Measurements from ENCODE around the gene KIAA0753.

The KIAA0753 gene

GRCh38 chr17:6554871-6555330, 85.6 kb downstream of the KIAA0753 start:
- no peaks in the 10 kb centered on the region for H3K79me2 ChIP-seq (ENCODE audit: control insufficient read depth, insufficient read depth, low read length, poor library complexity)
- H2AK5ac ChIP-seq (ENCODE audit: low read length): no peak overlapping the region
- H3K27me3 ChIP-seq (ENCODE audit: insufficient read depth, low read length): peaks cover 27% of the 10 kb centered on the region
- WGBS (ENCODE audit: extremely low coverage, insufficient coverage, insufficient read length): no CpG with 5 or more reads among the region's 12 CpGs
- no peak overlapping the region for H4K8ac ChIP-seq (ENCODE audit: low read depth, low read length)
- no peak overlapping the region for H3K9ac ChIP-seq (ENCODE audit: low read length)
- H3K23ac ChIP-seq (ENCODE audit: low read length): no peak overlapping the region
- no peak for DNase-seq
- no peak overlapping the region for H4K12ac ChIP-seq (ENCODE audit: low read depth, low read length)
- no peak overlapping the region for H2AFZ ChIP-seq (ENCODE audit: insufficient read depth, low read length, poor library complexity)
- H3K4me3 ChIP-seq (ENCODE audit: low read depth, low read length): no peak overlapping the region
- H2BK120ac ChIP-seq (ENCODE audit: insufficient read depth, low read length, poor library complexity): no peak overlapping the region
- no peak overlapping the region for H3K14ac ChIP-seq (ENCODE audit: low read length)
- H3K4me2 ChIP-seq (ENCODE audit: low read length): peak overlapping the region; percentile 86
- H3K9me3 ChIP-seq (ENCODE audit: insufficient read depth, low read depth, low read length): peaks cover 6% of the 10 kb centered on the region
- H2BK5ac ChIP-seq (ENCODE audit: low read depth, low read length, poor library complexity): no peak overlapping the region
- no peak overlapping the region for H3K27ac ChIP-seq (ENCODE audit: low read depth, low read length)
- no peak overlapping the region for H4K91ac ChIP-seq (ENCODE audit: low read depth, low read length)
- no peak overlapping the region for H3K18ac ChIP-seq (ENCODE audit: low read length)
- no peak overlapping the region for H2BK12ac ChIP-seq (ENCODE audit: low read length)
- peaks cover 19 to 29% of the 10 kb centered on the region in 2 experiments for H3K4me1 ChIP-seq (ENCODE audit: control insufficient read depth in 1 of 2, insufficient read depth in 2 of 2, low read length in 2 of 2)
- H3K4ac ChIP-seq (ENCODE audit: low read depth, low read length): no peak overlapping the region
- no peaks in the 10 kb centered on the region for H3K79me1 ChIP-seq (ENCODE audit: low read length)
- H3K36me3 ChIP-seq (ENCODE audit: control insufficient read depth in 1 of 2, insufficient read depth in 2 of 2, low read length in 2 of 2): no peaks in the 10 kb centered on the region

- peaks cover 27% of the 10 kb centered on the region for H3K27me3 ChIP-seq (ENCODE audit: insufficient read depth, low read length)
- no peak overlapping the region for H3K18ac ChIP-seq (ENCODE audit: low read length)
- H3K27ac ChIP-seq (ENCODE audit: low read depth, low read length): no peak overlapping the region
- no peak overlapping the region for H2AK5ac ChIP-seq (ENCODE audit: low read length)
- no CpG with 5 or more reads among the region's 4 CpGs for WGBS (ENCODE audit: extremely low coverage, insufficient coverage, insufficient read length)
- H2BK5ac ChIP-seq (ENCODE audit: low read depth, low read length, poor library complexity): no peak overlapping the region
- H3K14ac ChIP-seq (ENCODE audit: low read length): no peak overlapping the region
- peaks cover 19 to 29% of the 10 kb centered on the region in 2 experiments for H3K4me1 ChIP-seq (ENCODE audit: control insufficient read depth in 1 of 2, insufficient read depth in 2 of 2, low read length in 2 of 2)
- no peak overlapping the region for H3K9ac ChIP-seq (ENCODE audit: low read length)
- no peaks in the 10 kb centered on the region for H3K36me3 ChIP-seq (ENCODE audit: control insufficient read depth in 1 of 2, insufficient read depth in 2 of 2, low read length in 2 of 2)
- H3K23ac ChIP-seq (ENCODE audit: low read length): no peak overlapping the region
- H2BK12ac ChIP-seq (ENCODE audit: low read length): no peak overlapping the region
- H2AFZ ChIP-seq (ENCODE audit: insufficient read depth, low read length, poor library complexity): no peak overlapping the region
- H3K79me2 ChIP-seq (ENCODE audit: control insufficient read depth, insufficient read depth, low read length, poor library complexity): no peaks in the 10 kb centered on the region
- H3K79me1 ChIP-seq (ENCODE audit: low read length): no peaks in the 10 kb centered on the region
- DNase-seq: no peak
- H4K12ac ChIP-seq (ENCODE audit: low read depth, low read length): no peak overlapping the region
- H3K4me2 ChIP-seq (ENCODE audit: low read length): no peak overlapping the region
- no peak overlapping the region for H4K8ac ChIP-seq (ENCODE audit: low read depth, low read length)
- H2BK120ac ChIP-seq (ENCODE audit: insufficient read depth, low read length, poor library complexity): no peak overlapping the region
- H4K91ac ChIP-seq (ENCODE audit: low read depth, low read length): no peak overlapping the region
- H3K4ac ChIP-seq (ENCODE audit: low read depth, low read length): no peak overlapping the region
- H3K9me3 ChIP-seq (ENCODE audit: insufficient read depth, low read depth, low read length): peaks cover 6% of the 10 kb centered on the region
- H3K4me3 ChIP-seq (ENCODE audit: low read depth, low read length): no peak overlapping the region
Observed at GRCh38 chr17:6554342-6554741, 86.2 kb downstream of the KIAA0753 start.

- Histone ChIP-seq H4K91ac (ENCODE audit: low read depth, low read length) (no peak overlapping the region), H3K27ac (ENCODE audit: low read depth, low read length) (no peak overlapping the region), H3K79me1 (ENCODE audit: low read length) (no peaks in the 10 kb centered on the region), H3K14ac (ENCODE audit: low read length) (no peak overlapping the region), H3K23ac (ENCODE audit: low read length) (no peak overlapping the region), H3K4me2 (ENCODE audit: low read length) (no peak overlapping the region), H3K79me2 (ENCODE audit: control insufficient read depth, insufficient read depth, low read length, poor library complexity) (no peaks in the 10 kb centered on the region), H4K12ac (ENCODE audit: low read depth, low read length) (no peak overlapping the region), H2BK120ac (ENCODE audit: insufficient read depth, low read length, poor library complexity) (no peak overlapping the region), H2AFZ (ENCODE audit: insufficient read depth, low read length, poor library complexity) (no peak overlapping the region), H4K8ac (ENCODE audit: low read depth, low read length) (no peak overlapping the region), H3K4ac (ENCODE audit: low read depth, low read length) (no peak overlapping the region), H2BK5ac (ENCODE audit: low read depth, low read length, poor library complexity) (no peak overlapping the region), H3K9me3 (ENCODE audit: insufficient read depth, low read depth, low read length) (peaks cover 5% of the 10 kb centered on the region), H3K18ac (ENCODE audit: low read length) (no peak overlapping the region), H2BK12ac (ENCODE audit: low read length) (no peak overlapping the region), H3K4me1 (ENCODE audit: control insufficient read depth in 1 of 2, insufficient read depth in 2 of 2, low read length in 2 of 2) (peaks cover 19 to 22% of the 10 kb centered on the region in 2 experiments), H3K4me3 (ENCODE audit: low read depth, low read length) (no peak overlapping the region), H3K9ac (ENCODE audit: low read length) (no peak overlapping the region), H3K36me3 (ENCODE audit: control insufficient read depth in 1 of 2, insufficient read depth in 2 of 2, low read length in 2 of 2) (no peaks in the 10 kb centered on the region), H2AK5ac (ENCODE audit: low read length) (no peak overlapping the region), H3K27me3 (ENCODE audit: insufficient read depth, low read length) (peaks cover 22% of the 10 kb centered on the region)
- WGBS (ENCODE audit: extremely low coverage, insufficient coverage, insufficient read length): no CpG with 5 or more reads among the region's 11 CpGs
- no peak for DNase-seq
Observed at GRCh38 chr17:6551869-6552531, 88.5 kb downstream of the KIAA0753 start.

GRCh38 chr17:6551356-6551755, 89.2 kb downstream of the KIAA0753 start:
- Histone ChIP-seq H3K36me3 (ENCODE audit: control insufficient read depth in 1 of 2, insufficient read depth in 2 of 2, low read length in 2 of 2) (no peaks in the 10 kb centered on the region), H3K27ac (ENCODE audit: low read depth, low read length) (no peak overlapping the region), H3K27me3 (ENCODE audit: insufficient read depth, low read length) (peaks cover 17% of the 10 kb centered on the region), H3K4me1 (ENCODE audit: control insufficient read depth in 1 of 2, insufficient read depth in 2 of 2, low read length in 2 of 2) (peaks cover 15 to 22% of the 10 kb centered on the region in 2 experiments), H3K23ac (ENCODE audit: low read length) (no peak overlapping the region), H4K12ac (ENCODE audit: low read depth, low read length) (no peak overlapping the region), H2BK12ac (ENCODE audit: low read length) (no peak overlapping the region), H3K9ac (ENCODE audit: low read length) (no peak overlapping the region), H3K18ac (ENCODE audit: low read length) (no peak overlapping the region), H3K4me3 (ENCODE audit: low read depth, low read length) (no peak overlapping the region), H4K8ac (ENCODE audit: low read depth, low read length) (no peak overlapping the region), H3K79me2 (ENCODE audit: control insufficient read depth, insufficient read depth, low read length, poor library complexity) (no peaks in the 10 kb centered on the region), H2AK5ac (ENCODE audit: low read length) (no peak overlapping the region), H2BK120ac (ENCODE audit: insufficient read depth, low read length, poor library complexity) (no peak overlapping the region), H4K91ac (ENCODE audit: low read depth, low read length) (no peak overlapping the region), H2AFZ (ENCODE audit: insufficient read depth, low read length, poor library complexity) (no peak overlapping the region), H3K14ac (ENCODE audit: low read length) (no peak overlapping the region), H3K9me3 (ENCODE audit: insufficient read depth, low read depth, low read length) (peaks cover 7% of the 10 kb centered on the region), H2BK5ac (ENCODE audit: low read depth, low read length, poor library complexity) (no peak overlapping the region), H3K4me2 (ENCODE audit: low read length) (no peak overlapping the region), H3K79me1 (ENCODE audit: low read length) (no peaks in the 10 kb centered on the region), H3K4ac (ENCODE audit: low read depth, low read length) (no peak overlapping the region)
- WGBS (ENCODE audit: extremely low coverage, insufficient coverage, insufficient read length): no CpG with 5 or more reads among the region's 5 CpGs
- no peak for DNase-seq
